OCI-LY1 (cell line): Measurements from ENCODE around the gene CAMTA1.

Experiments
- H2AFZ ChIP-seq: fragments of 200-600 bp; sonication (generic), shearing (Covaris generic); 2 replicates; pipeline ENCODE4 v1.6.0; 2014; ENCODE audit warnings: antibody characterized with exemption, mild to moderate bottlenecking, low read length
- H3F3A ChIP-seq: fragments of 200-600 bp; sonication (generic), shearing (Covaris generic); 2 replicates; pipeline ENCODE4 v1.6.0; 2014; ENCODE audit warnings: mild to moderate bottlenecking, antibody characterized with exemption, low read length, moderate library complexity; ENCODE audit not compliant: insufficient read depth
- H3K27ac ChIP-seq: fragments of 200-600 bp; sonication (generic); 2 replicates; pipeline ENCODE4 v1.5.1; 2014; ENCODE audit warnings: low read length, mixed run types, mild to moderate bottlenecking, low read depth; ENCODE audit not compliant: poor library complexity, severe bottlenecking
- H3K27me3 ChIP-seq: fragments of 200-600 bp; sonication (generic); 2 replicates; pipeline ENCODE4 v1.6.0; 2014; ENCODE audit warnings: antibody characterized with exemption, mild to moderate bottlenecking, low read length, moderate library complexity; ENCODE audit not compliant: insufficient read depth
- H3K36me3 ChIP-seq: fragments of 200-600 bp; sonication (generic); 2 replicates; pipeline ENCODE4 v1.6.1; 2014; ENCODE audit warnings: mild to moderate bottlenecking, antibody characterized with exemption, low read length, moderate library complexity, mixed read lengths; ENCODE audit not compliant: insufficient read depth
- H3K4me1 ChIP-seq: fragments of 200-600 bp; sonication (generic); 2 replicates; pipeline ENCODE4 v1.5.1; 2014; ENCODE audit warnings: mild to moderate bottlenecking, low read length, moderate library complexity; ENCODE audit not compliant: insufficient read depth, severe bottlenecking
- H3K4me2 ChIP-seq: fragments of 200-600 bp; sonication (generic), shearing (Covaris generic); 2 replicates; pipeline ENCODE4 v1.6.1; 2014; ENCODE audit warnings: low read length
- H3K4me3 ChIP-seq: fragments of 200-600 bp; sonication (generic); 2 replicates; pipeline ENCODE4 v1.5.1; 2014; ENCODE audit warnings: low read length, low read depth, mild to moderate bottlenecking, mixed read lengths; ENCODE audit not compliant: poor library complexity, severe bottlenecking
- H3K79me2 ChIP-seq: fragments of 200-600 bp; shearing (Covaris generic); 2 replicates; pipeline ENCODE4 v1.6.1; 2016; ENCODE audit warnings: mixed run types, low read length, mixed read lengths; ENCODE audit not compliant: insufficient read depth
- H3K9ac ChIP-seq: fragments of 200-600 bp; sonication (generic), shearing (Covaris generic); 2 replicates; pipeline ENCODE4 v1.6.1; 2014; ENCODE audit warnings: mild to moderate bottlenecking, low read length, mixed read lengths
- H3K9me2 ChIP-seq: fragments of 200-600 bp; sonication (generic), shearing (Covaris generic); 2 replicates; pipeline ENCODE4 v1.6.1; 2014; ENCODE audit warnings: low read depth, mild to moderate bottlenecking, low read length, mixed read lengths
- H3K9me3 ChIP-seq: fragments of 200-600 bp; shearing (Covaris generic); 2 replicates; pipeline ENCODE4 v1.6.1; 2014; ENCODE audit warnings: low read length, mixed read lengths
- H4K20me1 ChIP-seq: fragments of 200-600 bp; sonication (generic), shearing (Covaris generic); 2 replicates; pipeline ENCODE4 v1.6.0; 2016; ENCODE audit warnings: mild to moderate bottlenecking, low read length; ENCODE audit not compliant: insufficient read depth
- EZH2 ChIP-seq: fragments of 200-600 bp; sonication (generic), shearing (Covaris generic); IDR thresholded peaks from 2 replicates; pipeline ENCODE4 v1.8.0; 2017; ENCODE audit warnings: borderline replicate concordance, mixed run types, mild to moderate bottlenecking, antibody characterized with exemption, low read length, moderate library complexity, mixed read lengths
- TF ChIP-seq, protein P1 (sequence below): fragments of 200-600 bp; sonication (generic), shearing (Covaris generic); IDR thresholded peaks from 2 replicates; pipeline ENCODE4 v1.5.1; 2017; ENCODE audit warnings: mild to moderate bottlenecking, antibody characterized with exemption, low read length, moderate library complexity, mixed read lengths

Gene CAMTA1

DNA sequence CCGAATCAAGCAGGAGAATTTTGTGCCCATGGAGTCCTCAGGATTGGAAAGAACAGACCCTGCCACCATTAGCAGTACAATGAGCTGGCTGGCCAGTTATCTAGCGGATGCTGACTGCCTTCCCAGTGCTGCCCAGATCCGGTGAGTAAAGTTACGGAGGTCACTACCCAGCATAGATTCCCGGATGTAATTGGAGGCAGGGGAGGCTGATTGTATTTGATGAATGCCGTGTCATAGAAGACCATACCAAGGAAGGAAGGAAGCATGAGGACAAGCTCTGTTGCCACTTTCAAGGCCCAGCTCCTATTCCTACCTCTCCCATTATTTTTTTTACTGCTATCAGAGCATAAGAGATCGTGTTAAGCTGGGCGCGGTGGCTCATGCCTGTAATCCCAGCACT, 959.6 kb downstream of the CAMTA1 start:
- TF ChIP-seq EZH2 = no peak
- TF ChIP-seq, protein P1, sequence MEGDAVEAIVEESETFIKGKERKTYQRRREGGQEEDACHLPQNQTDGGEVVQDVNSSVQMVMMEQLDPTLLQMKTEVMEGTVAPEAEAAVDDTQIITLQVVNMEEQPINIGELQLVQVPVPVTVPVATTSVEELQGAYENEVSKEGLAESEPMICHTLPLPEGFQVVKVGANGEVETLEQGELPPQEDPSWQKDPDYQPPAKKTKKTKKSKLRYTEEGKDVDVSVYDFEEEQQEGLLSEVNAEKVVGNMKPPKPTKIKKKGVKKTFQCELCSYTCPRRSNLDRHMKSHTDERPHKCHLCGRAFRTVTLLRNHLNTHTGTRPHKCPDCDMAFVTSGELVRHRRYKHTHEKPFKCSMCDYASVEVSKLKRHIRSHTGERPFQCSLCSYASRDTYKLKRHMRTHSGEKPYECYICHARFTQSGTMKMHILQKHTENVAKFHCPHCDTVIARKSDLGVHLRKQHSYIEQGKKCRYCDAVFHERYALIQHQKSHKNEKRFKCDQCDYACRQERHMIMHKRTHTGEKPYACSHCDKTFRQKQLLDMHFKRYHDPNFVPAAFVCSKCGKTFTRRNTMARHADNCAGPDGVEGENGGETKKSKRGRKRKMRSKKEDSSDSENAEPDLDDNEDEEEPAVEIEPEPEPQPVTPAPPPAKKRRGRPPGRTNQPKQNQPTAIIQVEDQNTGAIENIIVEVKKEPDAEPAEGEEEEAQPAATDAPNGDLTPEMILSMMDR = no peak
- no peaks in the 10 kb centered on the region for H3K27me3 ChIP-seq
- no peaks in the 10 kb centered on the region for H3K9me2 ChIP-seq
- no peaks in the 10 kb centered on the region for H3K4me1 ChIP-seq
- no peaks in the 10 kb centered on the region for H4K20me1 ChIP-seq
- H3K9me3 ChIP-seq = no peaks in the 10 kb centered on the region
- no peak overlapping the region for H3K4me2 ChIP-seq
- H3F3A ChIP-seq = no peaks in the 10 kb centered on the region
- H3K27ac ChIP-seq = no peak overlapping the region
- H3K9ac ChIP-seq = no peak overlapping the region
- H3K79me2 ChIP-seq = no peaks in the 10 kb centered on the region
- no peaks in the 10 kb centered on the region for H3K36me3 ChIP-seq
- no peak overlapping the region for H3K4me3 ChIP-seq
- H2AFZ ChIP-seq = no peak overlapping the region

DNA sequence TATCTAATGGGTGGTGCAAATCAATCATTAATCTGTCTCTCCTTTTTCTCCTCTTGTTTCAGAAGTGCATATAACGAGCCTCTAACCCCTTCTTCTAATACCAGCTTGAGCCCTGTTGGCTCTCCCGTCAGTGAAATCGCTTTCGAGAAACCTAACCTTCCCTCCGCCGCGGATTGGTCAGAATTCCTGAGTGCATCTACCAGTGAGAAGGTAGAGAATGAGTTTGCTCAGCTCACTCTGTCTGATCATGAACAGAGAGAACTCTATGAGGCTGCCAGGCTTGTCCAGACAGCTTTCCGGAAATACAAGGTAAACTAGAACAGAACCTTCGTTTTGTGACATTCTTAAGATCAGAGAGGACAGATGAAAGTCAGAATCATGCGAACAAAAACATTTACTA, 960.5 kb downstream of the CAMTA1 start:
- H3K4me3 ChIP-seq = no peak overlapping the region
- H4K20me1 ChIP-seq = no peaks in the 10 kb centered on the region
- no peaks in the 10 kb centered on the region for H3K27me3 ChIP-seq
- H2AFZ ChIP-seq = no peak overlapping the region
- H3K9me3 ChIP-seq = no peaks in the 10 kb centered on the region
- no peaks in the 10 kb centered on the region for H3K9me2 ChIP-seq
- no peak for TF ChIP-seq EZH2
- TF ChIP-seq, protein P1 = no peak
- H3K36me3 ChIP-seq = no peaks in the 10 kb centered on the region
- no peak overlapping the region for H3K4me2 ChIP-seq
- H3K27ac ChIP-seq = no peak overlapping the region
- H3K9ac ChIP-seq = no peak overlapping the region
- H3F3A ChIP-seq = no peaks in the 10 kb centered on the region
- H3K4me1 ChIP-seq = no peaks in the 10 kb centered on the region
- H3K79me2 ChIP-seq = no peaks in the 10 kb centered on the region

DNA sequence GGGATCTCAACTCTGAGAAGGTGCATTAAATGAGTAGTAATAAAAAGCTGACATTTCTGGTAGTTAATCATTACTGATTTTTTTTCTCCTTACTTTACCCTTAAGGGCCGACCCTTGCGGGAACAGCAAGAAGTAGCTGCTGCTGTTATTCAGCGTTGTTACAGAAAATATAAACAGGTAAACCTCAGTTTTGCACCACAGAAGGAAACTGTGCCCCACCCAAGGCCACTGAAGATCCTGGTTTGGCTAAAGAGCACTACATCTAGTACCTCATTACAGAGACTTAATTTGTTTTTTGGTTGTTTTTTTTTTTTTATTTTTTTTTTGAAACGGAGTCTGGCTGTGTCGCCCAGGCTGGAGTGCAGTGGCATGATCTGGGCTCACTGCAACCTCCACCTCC, 962.4 kb downstream of the CAMTA1 start:
- Histone ChIP-seq H2AFZ (no peak overlapping the region), H3K9me2 (no peaks in the 10 kb centered on the region), H3K4me3 (no peak overlapping the region), H3K36me3 (no peaks in the 10 kb centered on the region), H3F3A (no peaks in the 10 kb centered on the region), H3K27me3 (no peaks in the 10 kb centered on the region), H3K79me2 (no peaks in the 10 kb centered on the region), H3K9me3 (no peaks in the 10 kb centered on the region), H4K20me1 (no peaks in the 10 kb centered on the region), H3K9ac (no peak overlapping the region), H3K4me2 (no peak overlapping the region), H3K4me1 (no peaks in the 10 kb centered on the region), H3K27ac (no peak overlapping the region)
- TF ChIP-seq, protein P1 = no peak
- TF ChIP-seq EZH2 = no peak
